Panc1 (cell line): ENCODE measurements around the gene MAP2K4.

Source experiments
- CTCF ChIP-seq: fragments of 450-650 bp; IDR thresholded peaks from 2 replicates; pipeline ENCODE4 v1.5.1; 2017; ENCODE audit warnings: mild to moderate bottlenecking
- POLR2AphosphoS5 ChIP-seq: IDR thresholded peaks from 2 replicates; pipeline ENCODE4 v1.6.1; 2012; ENCODE audit warnings: mild to moderate bottlenecking, low read depth, low read length, moderate library complexity
- REST ChIP-seq, 2 experiments: IDR thresholded peaks; 2 replicates each; pipeline ENCODE4 v1.6.1; 2011 to 2012; ENCODE audit warnings: low read depth in 2 of 2, control low read depth in 1 of 2, low read length in 1 of 2, mild to moderate bottlenecking in 1 of 2, moderate library complexity in 1 of 2; ENCODE audit not compliant: insufficient read depth in 1 of 2
- SIN3A ChIP-seq: IDR thresholded peaks from 2 replicates; pipeline ENCODE4 v1.6.1; 2012; ENCODE audit warnings: low read depth, mild to moderate bottlenecking, low read length, moderate library complexity, borderline replicate concordance; ENCODE audit not compliant: insufficient read depth

GRCh38 chr17:12041312-12041711 is 20.6 kb downstream of the MAP2K4 start:
- TF ChIP-seq CTCF (no peak), REST (IDR thresholded peaks at IDR 0.05; ENCODE audit: insufficient read depth in 1 of 2, low read depth in 2 of 2, low read length in 1 of 2) (no peak), POLR2AphosphoS5 (no peak), SIN3A (no peak)
